ENCODE results near the gene LIPC.

Gene LIPC

DNA sequence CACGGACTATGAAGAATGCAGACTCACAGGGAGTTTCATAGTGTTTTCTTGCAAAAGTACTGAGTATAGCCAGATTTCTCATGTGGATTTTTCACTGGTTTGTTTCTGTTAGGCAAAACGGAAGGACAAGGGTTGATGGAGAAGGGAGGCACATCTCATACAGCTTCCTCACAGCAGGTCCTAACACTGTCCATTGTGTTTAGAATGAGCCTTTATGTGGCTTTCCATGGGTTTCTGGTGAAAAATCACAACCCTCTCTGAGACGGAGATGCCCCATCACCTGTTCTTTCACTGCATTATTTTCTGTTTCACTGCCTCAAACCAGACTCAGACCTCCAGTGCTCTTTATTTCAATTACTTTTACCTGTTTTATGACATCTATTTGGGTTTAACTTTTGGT lies 25.0 kb upstream of the LIPC start:
- no peak for DNase-seq (ENCODE audit: low read depth)

GRCh38 chr15:58407236-58407775 lies 24.5 kb upstream of the LIPC start:
- DNase-seq (ENCODE audit: low read depth) = no peak

DNA sequence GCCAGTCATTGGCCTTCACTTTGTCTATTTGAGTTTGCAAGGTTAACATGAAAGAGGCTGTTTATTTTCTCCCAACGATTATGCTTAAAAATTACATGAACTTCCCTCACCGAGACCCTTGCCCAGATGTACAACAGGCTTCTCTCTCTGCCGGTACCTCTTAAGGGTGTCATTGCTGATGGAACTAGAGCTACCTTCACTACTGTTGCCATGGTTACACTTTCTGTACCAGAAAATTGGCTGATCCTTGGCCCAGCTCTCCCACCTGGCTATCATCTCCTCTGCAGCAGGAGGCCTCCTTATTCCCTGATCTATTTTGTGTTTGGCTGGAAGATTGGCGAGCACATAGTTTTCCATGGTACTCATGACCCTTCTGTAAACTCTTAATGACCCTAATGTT lies 24.0 kb upstream of the LIPC start:
- no peak for DNase-seq (ENCODE audit: low read depth)

GRCh38 chr15:58409861-58410260 lies 21.9 kb upstream of the LIPC start:
- DNase-seq (ENCODE audit: low read depth) = no peak

GRCh38 chr15:58410353-58410752 lies 21.4 kb upstream of the LIPC start:
- no peak for DNase-seq (ENCODE audit: low read depth)

GRCh38 chr15:58413253-58413652 lies 18.5 kb upstream of the LIPC start:
- no peak for DNase-seq (ENCODE audit: low read depth)

DNA sequence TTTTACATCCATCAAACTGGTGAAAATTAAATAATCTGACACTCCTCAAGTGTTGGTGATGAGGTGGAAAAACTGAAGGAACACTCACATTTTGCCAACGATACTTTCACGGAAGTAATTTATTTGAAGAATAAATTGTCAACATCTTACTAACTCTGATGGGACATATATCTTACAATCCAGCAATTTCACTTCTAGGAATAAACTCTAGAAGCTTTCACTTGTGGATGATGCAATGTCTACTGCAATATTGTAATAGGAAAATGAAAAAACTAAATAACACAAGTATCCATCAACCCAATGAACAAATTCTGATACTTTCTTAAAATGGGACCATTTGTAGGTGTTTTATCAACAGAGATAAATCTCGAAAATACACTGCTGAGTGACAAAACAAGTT lies 16.2 kb upstream of the LIPC start:
- no peak for DNase-seq (ENCODE audit: low read depth)

GRCh38 chr15:58416963-58417362 lies 14.8 kb upstream of the LIPC start:
- DNase-seq (ENCODE audit: low read depth) = no peak

DNA sequence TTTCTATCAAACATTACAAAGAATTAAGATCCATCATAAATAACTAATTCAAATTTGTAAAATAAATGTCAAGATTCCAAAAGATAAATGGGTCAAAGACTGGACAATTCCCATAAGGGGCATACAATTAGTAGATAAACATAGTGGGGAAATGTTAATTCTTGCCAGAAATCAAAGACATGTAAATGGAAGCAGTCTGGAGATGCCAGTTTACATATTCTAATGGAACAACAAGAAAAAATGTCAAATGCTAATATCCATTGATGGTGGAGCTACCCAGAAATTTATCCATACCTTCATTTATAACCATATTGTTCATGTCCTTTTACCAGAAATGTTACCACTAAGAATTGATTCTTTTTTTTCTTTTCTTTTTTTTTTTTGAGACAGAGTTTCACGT lies 13.7 kb upstream of the LIPC start:
- no peak for DNase-seq (ENCODE audit: low read depth)

DNA sequence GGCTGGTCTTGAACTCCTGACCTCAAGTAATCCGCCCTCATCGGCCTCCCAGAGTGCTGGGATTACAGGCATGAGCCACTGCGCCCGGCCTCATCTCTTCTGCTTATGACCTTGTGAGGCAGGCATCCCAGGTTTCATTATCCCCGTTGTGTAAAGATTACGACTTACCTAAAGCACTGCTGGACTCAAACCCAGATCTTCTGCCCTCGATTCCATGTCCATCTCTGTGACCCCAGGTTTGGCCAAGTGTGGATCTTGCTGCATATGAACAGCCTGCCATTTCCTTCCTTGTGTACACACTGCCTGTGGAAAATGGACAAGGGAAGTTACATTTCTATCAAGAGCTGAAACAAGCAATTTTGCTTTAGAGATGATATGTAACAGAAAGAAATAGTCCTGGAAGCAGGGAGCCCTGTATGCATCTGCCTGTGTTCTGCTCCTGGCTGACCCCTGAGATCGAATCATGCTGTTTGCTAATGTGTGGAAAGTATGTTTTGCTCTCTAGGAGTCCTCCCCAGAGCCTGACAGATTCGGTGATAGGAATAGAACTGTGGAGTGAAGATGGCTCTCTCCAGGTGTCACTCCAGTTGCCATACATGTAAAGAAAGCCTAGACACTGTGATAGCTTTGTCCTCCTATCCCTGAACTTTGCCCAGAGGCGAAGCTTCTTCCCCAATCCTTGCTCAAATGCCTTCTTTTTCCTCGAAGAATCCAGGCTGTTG lies 11.8 kb upstream of the LIPC start:
- DNase-seq (ENCODE audit: low read depth) = no peak

- DNase-seq (ENCODE audit: low read depth) = no peak
Observed at GRCh38 chr15:58420579-58421043, 11.2 kb upstream of the LIPC start.

DNA sequence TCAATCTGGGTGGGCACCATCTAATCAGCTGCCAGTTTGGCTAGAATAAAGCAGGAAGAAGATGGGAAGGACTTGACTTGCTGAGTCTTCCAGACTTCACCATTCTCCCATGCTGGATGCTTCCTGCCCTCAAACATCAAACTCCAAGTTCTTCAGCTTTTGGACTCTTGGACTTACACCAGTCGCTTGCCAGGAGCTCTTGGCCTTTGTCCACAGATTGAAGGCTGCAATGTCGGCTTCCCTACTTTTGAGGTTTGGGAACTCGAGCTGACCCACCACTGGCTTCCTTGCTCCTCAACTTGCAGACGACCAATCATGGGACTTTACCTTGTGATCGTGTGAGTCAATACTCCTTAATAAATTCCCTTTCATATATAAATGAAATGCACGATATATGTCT lies 8.6 kb upstream of the LIPC start:
- DNase-seq (ENCODE audit: low read depth) = no peak

- peak; percentile 58 for DNase-seq (ENCODE audit: low read depth)
Observed at GRCh38 chr15:58423831-58424608, 7.8 kb upstream of the LIPC start.

DNA sequence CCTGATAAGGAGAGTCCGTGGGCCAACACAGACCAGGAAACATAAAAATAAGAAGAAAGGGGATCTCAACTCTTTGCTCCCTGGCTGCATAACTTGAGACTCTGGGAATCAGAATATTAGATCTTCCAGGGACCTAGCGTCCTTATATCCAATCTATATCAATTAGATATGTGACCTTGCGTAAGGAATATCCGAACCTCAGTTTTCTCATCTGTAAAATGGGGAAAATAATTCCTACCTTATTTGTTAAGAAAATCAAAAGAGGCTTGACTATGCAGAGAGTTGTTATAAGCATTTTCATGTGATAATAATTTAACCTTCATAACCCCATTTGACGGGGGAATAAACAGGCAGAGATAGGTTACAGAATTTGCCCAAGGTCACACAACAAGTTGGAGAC lies 7.1 kb upstream of the LIPC start:
- DNase-seq (ENCODE audit: low read depth) = no peak

DNA sequence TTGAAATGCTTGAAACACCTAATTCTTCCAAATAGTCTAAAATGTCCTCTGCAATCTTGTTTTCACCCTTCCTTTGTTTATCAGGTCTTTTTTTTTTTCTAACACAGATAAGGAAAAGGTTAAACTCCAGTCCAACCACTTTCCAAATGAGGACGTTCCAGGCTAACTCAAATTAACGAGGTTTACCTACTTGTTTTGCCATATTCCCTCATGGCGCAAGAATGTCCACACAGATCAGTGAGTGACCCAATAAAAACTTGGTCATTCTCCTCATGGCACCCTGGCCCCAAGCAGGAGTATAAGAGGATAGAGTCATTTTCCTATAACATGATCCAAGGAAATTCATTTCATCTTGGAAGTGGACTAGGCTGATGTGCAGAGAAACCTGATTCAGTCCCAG lies 6.6 kb upstream of the LIPC start:
- no peak for DNase-seq (ENCODE audit: low read depth)

DNA sequence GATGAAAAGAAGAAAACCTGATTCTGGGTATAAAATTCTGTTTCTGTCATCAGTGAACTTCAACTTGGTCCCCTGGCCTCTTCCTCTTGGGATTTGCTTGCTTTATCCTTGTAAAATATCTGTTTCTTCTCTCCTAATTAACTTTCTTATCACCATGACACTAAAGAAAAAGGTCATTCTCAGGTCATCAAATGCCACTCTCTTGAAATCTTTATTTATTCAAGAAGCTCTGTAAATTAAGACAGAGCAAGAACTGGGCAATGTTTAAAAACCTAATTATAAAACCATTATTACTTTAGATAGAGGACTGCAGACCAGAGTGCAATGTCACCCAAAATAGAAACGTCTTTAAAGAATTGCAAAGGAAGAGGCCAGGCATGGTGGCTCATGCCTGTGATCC lies 6.0 kb upstream of the LIPC start:
- no peak for DNase-seq (ENCODE audit: low read depth)

- DNase-seq (ENCODE audit: low read depth) = no peak
Observed at GRCh38 chr15:58426501-58426900, 5.3 kb upstream of the LIPC start.

DNA sequence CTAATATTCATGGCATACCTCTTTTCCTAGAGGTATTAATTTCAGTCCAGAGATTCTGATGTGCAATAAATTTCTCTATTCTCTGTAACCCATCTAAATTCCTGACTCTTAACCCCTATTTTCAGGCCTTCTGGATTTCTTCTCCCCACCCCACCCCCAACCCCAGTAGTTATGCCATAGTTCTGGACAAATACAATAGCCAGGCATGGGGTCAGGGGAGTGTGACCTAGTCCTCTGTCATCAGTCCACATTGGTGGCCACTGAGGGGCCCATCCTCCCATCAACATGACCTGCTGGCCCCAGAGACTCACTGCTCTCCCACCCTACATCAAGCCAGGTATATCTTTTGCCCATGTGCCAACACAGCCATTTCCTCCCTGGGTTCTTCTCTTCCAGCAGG lies 3.8 kb upstream of the LIPC start:
- DNase-seq (ENCODE audit: low read depth) = no peak

DNA sequence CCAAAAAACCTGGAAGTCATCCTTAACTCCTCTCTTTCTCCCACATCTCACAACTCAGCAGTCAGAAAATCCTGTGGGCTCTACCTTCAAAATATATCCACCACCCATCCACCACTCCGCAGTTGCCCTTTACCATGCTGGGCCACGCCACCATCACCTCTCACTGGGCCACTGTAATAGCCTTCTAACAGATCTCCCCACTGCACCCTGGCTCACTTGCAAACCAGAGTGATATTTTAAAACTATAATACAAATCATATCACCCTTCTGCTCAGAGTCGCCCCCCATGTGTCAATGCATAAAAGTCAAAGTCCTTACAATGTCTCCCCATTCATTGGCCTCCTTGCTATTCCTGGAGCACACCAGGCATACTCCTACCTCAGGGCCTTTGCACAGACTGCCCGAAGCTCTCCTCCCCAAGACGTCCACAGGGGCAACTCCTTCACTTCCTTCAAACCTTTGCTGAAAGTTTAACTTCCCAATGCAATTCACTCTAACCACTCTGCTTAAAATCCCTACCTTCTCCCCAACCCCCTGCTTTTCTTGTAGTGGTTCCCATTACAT lies 1.5 kb upstream of the LIPC start:
- DNase-seq (ENCODE audit: low read depth) = no peak

DNA sequence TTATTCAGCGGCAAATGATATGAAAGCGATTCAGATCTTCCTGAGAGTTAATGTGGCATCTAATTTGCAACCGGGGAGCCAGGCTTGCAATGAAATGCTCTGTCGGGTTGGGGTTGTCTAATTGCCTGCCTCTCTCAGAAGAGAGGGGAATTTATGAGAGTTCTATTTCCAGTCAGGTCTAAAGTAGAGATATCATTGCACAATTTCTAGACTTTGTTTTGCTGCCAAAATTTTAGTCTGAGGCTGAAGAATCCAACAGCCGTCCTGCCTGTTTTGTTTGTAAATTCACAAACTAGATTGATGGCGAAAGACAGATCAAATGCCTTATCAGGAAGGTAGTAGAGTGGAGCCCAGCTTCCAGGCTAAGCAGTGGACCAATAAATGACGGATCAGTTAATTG lies 610 bp downstream of the LIPC start:
- DNase-seq (ENCODE audit: low read depth) = no peak

DNA sequence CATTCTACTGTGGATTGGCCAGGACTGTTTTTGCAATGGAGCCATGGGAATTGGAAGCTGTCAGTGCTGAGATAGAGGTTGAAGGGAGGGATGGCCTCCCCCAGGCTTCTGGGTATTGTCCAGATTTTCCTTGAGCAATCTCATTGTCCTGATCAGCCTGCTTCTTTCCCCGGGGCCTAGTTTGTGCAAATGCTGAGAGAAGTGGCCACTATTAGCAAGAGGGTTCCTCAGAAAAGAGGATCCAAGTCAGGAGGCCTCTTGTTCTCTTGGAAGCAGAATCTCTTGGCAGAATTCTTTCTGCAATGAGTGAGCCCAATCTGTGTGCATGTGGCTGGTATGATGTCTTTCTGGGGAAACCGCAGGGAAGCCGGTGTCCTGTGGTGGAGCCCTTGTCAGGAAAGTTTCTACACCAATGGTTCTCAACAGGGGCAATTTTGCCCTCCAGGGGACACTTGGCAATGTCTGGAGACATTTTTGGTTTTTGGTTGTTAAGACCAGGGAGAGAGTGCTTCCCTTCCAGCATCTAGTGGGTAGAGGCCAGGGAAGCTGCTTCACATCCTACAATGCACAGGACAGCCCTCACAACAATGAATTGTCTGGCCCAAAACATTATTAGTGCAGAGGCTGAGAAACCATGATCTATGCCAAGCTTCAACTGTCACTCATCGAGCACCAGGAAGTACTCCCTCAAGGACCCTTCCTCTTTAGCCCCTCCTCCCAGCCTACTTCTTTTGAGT lies 2.0 kb downstream of the LIPC start:
- DNase-seq (ENCODE audit: low read depth) = no peak

DNA sequence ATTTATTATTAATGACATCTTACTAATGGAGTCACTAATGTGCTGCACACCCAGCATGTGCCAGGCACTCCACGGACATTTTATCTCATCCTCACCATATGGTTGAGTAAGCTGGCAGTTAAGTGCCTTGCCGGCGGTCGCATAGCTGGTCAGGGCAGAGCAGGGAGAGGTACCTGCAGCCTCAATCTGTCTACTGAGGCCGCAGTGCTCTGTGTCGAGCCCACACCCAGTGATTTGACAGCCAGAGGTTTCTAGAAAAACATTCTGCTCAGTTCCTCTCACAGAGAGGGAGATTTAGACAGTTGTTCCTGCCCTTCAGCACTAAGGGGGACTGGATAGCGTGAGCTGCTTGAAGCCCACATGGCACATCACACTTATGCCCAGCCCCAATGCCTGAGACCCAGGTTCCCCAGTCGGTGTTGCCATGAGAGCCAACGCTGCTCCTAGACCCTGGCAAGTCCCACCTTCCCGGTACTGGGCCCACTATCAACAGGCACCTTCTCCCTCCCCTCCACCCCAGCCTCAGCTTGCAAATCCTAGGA lies 2.6 kb downstream of the LIPC start:
- DNase-seq (ENCODE audit: low read depth) = no peak
